Chondrocyte (in vitro differentiated cells): ENCODE results near the gene RAB26. TPM values are rescaled to one million over a fixed set of nuclear protein-coding genes. Genes with fewer than 3 reads are reported as not detected.
"Not testable (repeated sequence)": the region's sequence is repeated elsewhere in the genome, so short reads cannot be mapped to it uniquely, and the experiment has no call there.

Experiments used
- DNase-seq: peaks from one replicate; pipeline ENCODE4 v3.0.0; 2021; ENCODE audit warnings: mixed read lengths, low spot score
- H3K27ac Mint-ChIP-seq: one replicate; pipeline ENCODE4 v1.8.0; 2021; ENCODE audit warnings: mild to moderate bottlenecking, moderate library complexity, mixed read lengths; ENCODE audit not compliant: unreplicated experiment
- H3K27me3 Mint-ChIP-seq: 2 replicates; pipeline ENCODE4 v1.8.0; 2021; ENCODE audit warnings: low read depth, mixed read lengths
- H3K36me3 Mint-ChIP-seq: 2 replicates; pipeline ENCODE4 v1.8.0; 2021; ENCODE audit warnings: low read depth, mixed read lengths
- H3K4me1 Mint-ChIP-seq: 2 replicates; pipeline ENCODE4 v1.8.0; 2021; ENCODE audit warnings: low read depth, mild to moderate bottlenecking, mixed read lengths
- H3K4me3 Mint-ChIP-seq: one replicate; pipeline ENCODE4 v1.8.0; 2021; ENCODE audit warnings: mild to moderate bottlenecking, moderate library complexity, mixed read lengths; ENCODE audit not compliant: unreplicated experiment
- H3K9me3 Mint-ChIP-seq: 2 replicates; pipeline ENCODE4 v1.8.0; 2021; ENCODE audit warnings: low read depth, mixed read lengths
- CTCF ChIP-seq: fragments of 200-600 bp; sonication (generic); IDR thresholded peaks from 2 replicates; pipeline ENCODE4 v1.5.0; 2021; ENCODE audit warnings: antibody characterized with exemption, mild to moderate bottlenecking, moderate library complexity
- long read RNA-seq: library from polyadenylated mRNA; stranded (forward); transcript quantifications from one replicate; pipeline ENCODE4 v2.0.0, GENCODE V29; 2021
- total RNA-seq: library from RNA; stranded (reverse); gene quantifications from 3 replicates; pipeline ENCODE4 v1.2.1, GENCODE V29; 2021

RAB26 gene
- 0.28 to 1.1 TPM (median 0.80 TPM) in 3 replicates for total RNA-seq
- long read RNA-seq, partial matches to known transcripts: 0 of 2 reads
- long read RNA-seq, other reads (novel, unspliced or antisense): 2 of 2 reads

DNA sequence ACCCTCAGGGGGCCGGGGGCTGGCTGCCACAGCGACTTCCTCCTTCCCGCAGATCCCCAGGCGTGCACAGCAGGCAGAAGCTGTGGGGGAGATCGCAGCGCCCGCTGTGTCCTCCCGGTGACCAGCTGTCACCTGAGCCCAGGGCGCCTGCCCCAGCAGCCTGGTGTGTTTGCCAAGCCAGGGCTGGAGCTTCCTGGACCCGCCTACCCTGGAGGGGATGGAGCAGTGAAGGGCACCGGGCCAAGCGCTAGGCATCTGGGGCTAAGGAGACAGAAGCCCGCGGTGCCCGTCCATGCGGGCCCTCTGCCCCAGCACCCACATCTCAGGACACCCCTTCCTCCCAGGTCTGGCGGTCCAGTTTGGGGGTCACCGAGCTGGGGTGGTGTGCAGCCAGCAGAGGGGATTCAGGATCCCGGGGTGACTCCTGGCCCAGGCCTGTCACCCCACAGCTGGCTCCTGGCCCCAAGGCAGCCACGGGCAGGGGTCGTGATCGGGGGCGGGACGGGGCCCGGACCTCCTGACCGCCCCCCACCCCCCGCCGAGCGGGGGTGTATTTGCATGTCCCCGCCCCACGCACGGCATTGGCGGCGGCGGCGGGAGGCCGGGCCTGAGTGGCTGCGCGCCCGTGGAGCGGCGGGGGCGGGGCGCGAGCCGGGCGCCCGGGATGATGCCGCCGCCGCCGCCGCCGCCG lies at the start of gene RAB26:
TSS of gene RAB26 (plus strand) at position 645 of the 691 bp plus-strand sequence. CDS start 159 bp downstream, outside the sequence.
- no peak for TF ChIP-seq CTCF
- Mint-ChIP-seq H3K4me1 (peaks cover 42% of the 10 kb centered on the region), H3K4me3 (peak within 1 kb of the TSS; percentile 44), H3K36me3 (no peaks in the 10 kb centered on the region), H3K27ac (no peak within 1 kb of the TSS), H3K27me3 (no peaks in the 10 kb centered on the region), H3K9me3 (no peaks in the 10 kb centered on the region)
- DNase-seq: peak; percentile 94

DNA sequence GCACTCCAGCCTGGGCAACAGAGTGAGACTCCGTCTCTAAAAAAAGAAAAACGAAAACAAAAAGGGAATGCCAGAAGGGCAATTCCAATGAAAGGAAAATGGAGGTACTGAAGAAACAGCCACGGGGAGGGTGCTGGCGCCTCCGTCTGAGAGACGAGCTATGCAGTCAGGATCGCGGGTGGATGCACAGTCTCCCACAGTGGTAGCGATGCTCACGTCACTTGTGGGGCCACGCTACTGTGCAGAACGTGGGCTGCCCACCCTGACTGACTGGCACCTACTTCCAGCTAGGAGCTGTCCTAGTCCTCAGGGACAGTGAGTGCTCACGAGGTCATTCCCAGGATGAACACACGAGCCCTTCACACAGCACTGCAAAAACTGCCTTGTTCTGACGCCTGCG lies 46.8 kb upstream of the RAB26 start:
- DNase-seq, H3K4me1 Mint-ChIP-seq, H3K4me3 Mint-ChIP-seq, H3K9me3 Mint-ChIP-seq, H3K36me3 Mint-ChIP-seq, H3K27me3 Mint-ChIP-seq, H3K27ac Mint-ChIP-seq: not testable (repeated sequence)

GRCh38 chr16:2102471-2102870 lies 46.0 kb upstream of the RAB26 start:
- Mint-ChIP-seq H3K4me1 (no peaks in the 10 kb centered on the region), H3K27me3 (no peaks in the 10 kb centered on the region), H3K4me3 (no peak overlapping the region), H3K9me3 (no peaks in the 10 kb centered on the region), H3K36me3 (peaks cover 6% of the 10 kb centered on the region), H3K27ac (no peak overlapping the region)
- no peak for TF ChIP-seq CTCF
- DNase-seq: no peak

DNA sequence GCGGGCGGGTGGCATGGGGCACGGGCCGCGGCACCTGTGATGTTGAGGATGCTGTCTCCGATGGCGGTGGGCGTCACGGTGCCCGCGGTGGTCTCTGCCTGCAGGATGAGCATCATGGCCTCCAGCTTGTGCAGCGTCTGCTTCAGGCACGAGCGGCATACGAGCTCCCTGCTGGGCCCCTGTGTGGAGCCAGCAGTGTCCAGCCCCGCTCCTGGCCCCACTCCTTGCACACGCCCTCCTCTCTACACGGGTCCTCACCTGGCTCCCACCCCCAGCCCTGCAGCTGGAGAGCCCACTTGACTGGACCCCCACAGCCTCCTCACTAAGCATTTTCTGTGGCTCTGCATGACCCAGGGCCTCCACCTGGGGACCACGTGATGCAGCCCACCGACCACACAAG lies 44.0 kb upstream of the RAB26 start:
- H3K4me3 Mint-ChIP-seq, H3K9me3 Mint-ChIP-seq, H3K36me3 Mint-ChIP-seq, H3K27ac Mint-ChIP-seq, DNase-seq, H3K4me1 Mint-ChIP-seq, H3K27me3 Mint-ChIP-seq: not testable (repeated sequence)

DNA sequence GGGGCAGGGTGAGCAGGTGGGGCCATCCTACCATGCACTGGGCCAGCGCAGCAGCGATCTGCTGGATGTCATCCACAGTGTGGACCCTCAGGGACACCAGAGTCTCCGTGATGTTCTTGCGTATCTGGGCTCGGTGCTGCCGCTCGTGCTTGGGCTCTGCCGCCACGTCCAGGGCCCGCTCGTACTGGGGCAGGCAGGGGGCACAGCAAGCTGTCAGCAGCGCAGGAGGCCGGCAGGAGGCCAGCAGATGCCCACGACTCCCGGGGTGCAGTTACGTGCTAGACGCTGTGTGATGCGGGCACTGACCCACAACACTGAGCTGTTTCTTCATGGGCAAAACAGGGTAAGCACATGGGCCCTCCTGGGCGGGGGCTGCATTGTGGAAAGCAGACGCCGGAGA lies 43.1 kb upstream of the RAB26 start:
- H3K27me3 Mint-ChIP-seq, DNase-seq, H3K9me3 Mint-ChIP-seq, H3K4me1 Mint-ChIP-seq, H3K27ac Mint-ChIP-seq, H3K36me3 Mint-ChIP-seq, H3K4me3 Mint-ChIP-seq: not testable (repeated sequence)

- H3K36me3 Mint-ChIP-seq, H3K4me1 Mint-ChIP-seq, H3K27me3 Mint-ChIP-seq, H3K4me3 Mint-ChIP-seq, H3K27ac Mint-ChIP-seq, H3K9me3 Mint-ChIP-seq, DNase-seq: not testable (repeated sequence)
Measured at GRCh38 chr16:2105769-2106168, 42.7 kb upstream of the RAB26 start.

GRCh38 chr16:2106211-2106610 lies 42.2 kb upstream of the RAB26 start:
- not testable (repeated sequence) for DNase-seq, H3K4me1 Mint-ChIP-seq, H3K4me3 Mint-ChIP-seq, H3K27me3 Mint-ChIP-seq, H3K27ac Mint-ChIP-seq, H3K36me3 Mint-ChIP-seq, H3K9me3 Mint-ChIP-seq

DNA sequence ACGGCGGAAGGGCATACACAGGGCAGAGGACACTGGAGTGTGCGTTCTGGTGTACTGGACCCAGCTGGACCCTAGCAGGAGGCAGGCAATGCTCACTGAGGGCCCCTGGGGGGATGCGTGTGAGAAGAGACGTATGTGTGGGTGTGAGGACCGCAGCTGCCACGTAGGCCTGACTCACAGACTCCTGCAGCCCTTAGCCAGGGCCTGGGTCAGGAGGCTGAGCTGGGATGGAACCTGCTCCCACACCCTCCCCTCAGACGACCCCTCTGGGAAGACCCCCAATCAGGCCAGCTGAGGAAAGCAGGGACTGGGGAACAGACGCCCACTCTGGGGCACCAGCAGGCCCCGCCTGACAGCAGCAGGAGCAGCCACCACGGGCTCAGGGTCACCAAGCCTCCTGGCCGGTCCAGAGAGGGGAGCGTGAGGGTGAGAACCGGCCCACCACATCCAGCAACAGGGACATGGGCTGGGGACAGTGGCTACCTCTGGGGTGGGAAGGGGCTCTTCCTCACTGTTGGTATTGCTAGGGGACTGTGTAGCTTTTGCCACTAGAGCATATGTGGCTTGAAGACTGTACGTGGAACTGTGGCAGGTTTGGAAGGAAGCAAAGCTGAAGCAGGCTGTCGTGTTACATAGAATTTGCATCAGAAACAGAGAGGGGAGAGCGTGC lies 41.2 kb upstream of the RAB26 start:
- H3K27ac Mint-ChIP-seq: peak overlapping the region; percentile 65
- H3K27me3 Mint-ChIP-seq, H3K4me3 Mint-ChIP-seq, DNase-seq, H3K9me3 Mint-ChIP-seq, H3K4me1 Mint-ChIP-seq, H3K36me3 Mint-ChIP-seq: not testable (repeated sequence)

- H3K4me3 Mint-ChIP-seq, H3K27ac Mint-ChIP-seq, H3K27me3 Mint-ChIP-seq, H3K36me3 Mint-ChIP-seq, DNase-seq, H3K4me1 Mint-ChIP-seq, H3K9me3 Mint-ChIP-seq: not testable (repeated sequence)
Measured at GRCh38 chr16:2107791-2108125, 40.7 kb upstream of the RAB26 start.

DNA sequence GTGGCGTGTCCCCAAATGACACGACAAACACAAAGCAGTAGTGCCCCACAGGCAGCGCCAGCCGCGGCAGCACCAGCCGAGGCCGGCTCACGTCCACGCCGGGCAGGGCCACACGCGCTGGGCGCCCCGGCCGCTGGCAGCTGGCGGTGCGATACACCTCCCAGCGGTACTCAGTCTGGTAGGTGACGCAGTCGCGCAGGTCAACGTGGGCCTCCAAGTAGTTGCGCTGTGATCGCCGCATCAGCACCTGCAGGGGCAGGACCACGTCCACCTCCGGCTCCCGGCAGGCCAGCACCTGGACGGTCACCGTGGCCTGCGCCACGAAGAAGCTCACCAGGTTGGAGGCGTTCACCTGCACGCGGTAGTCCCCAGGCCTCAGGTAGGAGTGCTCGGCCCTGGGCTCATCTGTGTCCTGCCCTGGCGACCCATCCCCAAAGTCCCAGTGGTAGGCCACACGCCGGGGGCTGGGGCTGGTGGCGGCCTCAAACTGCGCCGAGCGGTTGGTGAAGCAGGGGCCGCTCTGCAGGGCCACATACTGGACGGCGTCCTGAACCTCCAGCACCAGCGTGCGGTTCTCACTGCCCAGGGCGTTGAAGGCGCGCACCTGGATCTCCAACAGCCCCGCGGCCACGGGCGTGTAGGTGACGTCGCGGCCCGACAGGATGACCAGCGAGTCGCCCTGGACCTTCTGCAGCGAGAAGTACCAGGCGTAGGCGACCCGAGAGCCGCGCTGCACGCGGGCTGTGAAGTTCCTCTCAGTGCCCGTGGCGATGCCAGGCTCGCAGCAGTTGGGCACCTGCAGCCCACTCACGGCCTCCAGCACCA lies 39.8 kb upstream of the RAB26 start:
- H3K27ac Mint-ChIP-seq, H3K9me3 Mint-ChIP-seq, H3K4me3 Mint-ChIP-seq: not testable (repeated sequence)

DNA sequence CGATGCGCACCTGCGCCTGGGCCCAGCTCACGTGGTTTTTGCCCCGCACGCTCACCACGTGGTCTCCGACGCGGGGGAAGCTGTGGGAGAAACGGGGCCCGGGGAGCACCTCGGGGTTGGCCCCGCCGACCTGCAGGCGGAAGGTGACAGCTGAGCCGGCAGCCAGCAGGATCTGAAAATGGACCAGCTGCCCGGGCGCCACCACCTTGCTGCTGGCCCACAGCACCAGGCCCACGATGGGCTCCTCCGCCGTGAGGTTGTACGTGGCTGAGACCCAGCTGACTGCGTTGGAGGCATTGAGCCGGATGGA lies 39.2 kb upstream of the RAB26 start:
- not testable (repeated sequence) for H3K27ac Mint-ChIP-seq, H3K4me1 Mint-ChIP-seq, H3K36me3 Mint-ChIP-seq, DNase-seq, H3K27me3 Mint-ChIP-seq, H3K9me3 Mint-ChIP-seq, H3K4me3 Mint-ChIP-seq

More for the DNA sequence above, 39.8 kb upstream of the RAB26 start:
- H3K27me3 Mint-ChIP-seq, H3K36me3 Mint-ChIP-seq, H3K4me1 Mint-ChIP-seq: not testable (repeated sequence)
- DNase-seq: peak; percentile 88
